Measurements from ENCODE around the gene BET1L. TPM values are rescaled to one million over a fixed set of nuclear protein-coding genes. Genes with fewer than 3 reads are reported as not detected.

The BET1L gene
- total RNA-seq, 1 donor from 2014 or later, result 73.2 TPM

DNA sequence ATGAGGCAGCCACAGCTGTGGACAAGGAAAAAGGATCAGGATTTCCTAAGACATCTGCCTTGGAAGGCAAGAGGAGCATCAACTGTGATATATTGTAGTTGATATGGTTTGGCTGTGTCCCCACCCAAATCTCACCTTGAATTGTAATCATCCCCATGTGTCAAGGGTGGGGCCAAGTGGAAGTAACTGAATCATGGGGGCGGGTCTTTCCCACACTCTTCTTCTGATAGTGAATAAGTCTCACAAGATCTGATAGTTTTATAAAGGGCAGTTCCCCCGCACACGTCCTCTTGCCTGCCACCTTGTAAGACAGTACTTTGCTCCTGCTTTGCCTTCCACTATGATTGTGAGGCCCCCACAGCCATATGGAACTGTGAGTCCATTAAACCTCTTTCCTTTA is 10.5 kb upstream of the BET1L start:
- no peak overlapping the region for H3K4me3 Mint-ChIP-seq (ENCODE audit: unreplicated experiment)
- no peak for DNase-seq (ENCODE audit: low read depth)
- Histone ChIP-seq H3K27me3 (ENCODE audit: insufficient read depth, low read length) (no peaks in the 10 kb centered on the region), H3K4me3 (ENCODE audit: insufficient read depth, low read depth, low read length) (no peak overlapping the region), H3K27ac (ENCODE audit: low read depth, low read length) (no peak overlapping the region), H3K4me1 (ENCODE audit: insufficient read depth, low read length) (no peaks in the 10 kb centered on the region), H3K9me3 (ENCODE audit: insufficient read depth, low read depth, low read length) (no peaks in the 10 kb centered on the region), H3K79me2 (ENCODE audit: insufficient read depth, low read length) (peaks cover 9% of the 10 kb centered on the region), H4K20me1 (ENCODE audit: insufficient read depth, low read length) (peaks cover 35% of the 10 kb centered on the region), H3K4me2 (ENCODE audit: low read length) (no peak overlapping the region), H2AFZ (ENCODE audit: low read depth, low read length) (no peak overlapping the region), H3K36me3 (ENCODE audit: insufficient read depth, low read length) (peaks cover 29% of the 10 kb centered on the region), H3K9ac (ENCODE audit: low read length) (no peak overlapping the region)
- no peak for TF ChIP-seq EZH2 (IDR thresholded peaks at IDR 0.05; ENCODE audit: insufficient read depth, low read length)
- TF ChIP-seq, protein P1, sequence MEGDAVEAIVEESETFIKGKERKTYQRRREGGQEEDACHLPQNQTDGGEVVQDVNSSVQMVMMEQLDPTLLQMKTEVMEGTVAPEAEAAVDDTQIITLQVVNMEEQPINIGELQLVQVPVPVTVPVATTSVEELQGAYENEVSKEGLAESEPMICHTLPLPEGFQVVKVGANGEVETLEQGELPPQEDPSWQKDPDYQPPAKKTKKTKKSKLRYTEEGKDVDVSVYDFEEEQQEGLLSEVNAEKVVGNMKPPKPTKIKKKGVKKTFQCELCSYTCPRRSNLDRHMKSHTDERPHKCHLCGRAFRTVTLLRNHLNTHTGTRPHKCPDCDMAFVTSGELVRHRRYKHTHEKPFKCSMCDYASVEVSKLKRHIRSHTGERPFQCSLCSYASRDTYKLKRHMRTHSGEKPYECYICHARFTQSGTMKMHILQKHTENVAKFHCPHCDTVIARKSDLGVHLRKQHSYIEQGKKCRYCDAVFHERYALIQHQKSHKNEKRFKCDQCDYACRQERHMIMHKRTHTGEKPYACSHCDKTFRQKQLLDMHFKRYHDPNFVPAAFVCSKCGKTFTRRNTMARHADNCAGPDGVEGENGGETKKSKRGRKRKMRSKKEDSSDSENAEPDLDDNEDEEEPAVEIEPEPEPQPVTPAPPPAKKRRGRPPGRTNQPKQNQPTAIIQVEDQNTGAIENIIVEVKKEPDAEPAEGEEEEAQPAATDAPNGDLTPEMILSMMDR (IDR thresholded peaks at IDR 0.05; ENCODE audit: insufficient read depth, low read depth, low read length), result no peak
- H3K4me1 Mint-ChIP-seq (ENCODE audit: low read depth, unreplicated experiment), result peaks cover 16% of the 10 kb centered on the region
- peaks cover 18% of the 10 kb centered on the region for H3K36me3 Mint-ChIP-seq (ENCODE audit: low read depth, unreplicated experiment)
- H3K27me3 Mint-ChIP-seq (ENCODE audit: low read depth, unreplicated experiment), result no peaks in the 10 kb centered on the region
- FAIRE-seq, result no peak
- no peaks in the 10 kb centered on the region for H3K9me3 Mint-ChIP-seq (ENCODE audit: unreplicated experiment)
- no peak overlapping the region for H3K27ac Mint-ChIP-seq (ENCODE audit: unreplicated experiment)

DNA sequence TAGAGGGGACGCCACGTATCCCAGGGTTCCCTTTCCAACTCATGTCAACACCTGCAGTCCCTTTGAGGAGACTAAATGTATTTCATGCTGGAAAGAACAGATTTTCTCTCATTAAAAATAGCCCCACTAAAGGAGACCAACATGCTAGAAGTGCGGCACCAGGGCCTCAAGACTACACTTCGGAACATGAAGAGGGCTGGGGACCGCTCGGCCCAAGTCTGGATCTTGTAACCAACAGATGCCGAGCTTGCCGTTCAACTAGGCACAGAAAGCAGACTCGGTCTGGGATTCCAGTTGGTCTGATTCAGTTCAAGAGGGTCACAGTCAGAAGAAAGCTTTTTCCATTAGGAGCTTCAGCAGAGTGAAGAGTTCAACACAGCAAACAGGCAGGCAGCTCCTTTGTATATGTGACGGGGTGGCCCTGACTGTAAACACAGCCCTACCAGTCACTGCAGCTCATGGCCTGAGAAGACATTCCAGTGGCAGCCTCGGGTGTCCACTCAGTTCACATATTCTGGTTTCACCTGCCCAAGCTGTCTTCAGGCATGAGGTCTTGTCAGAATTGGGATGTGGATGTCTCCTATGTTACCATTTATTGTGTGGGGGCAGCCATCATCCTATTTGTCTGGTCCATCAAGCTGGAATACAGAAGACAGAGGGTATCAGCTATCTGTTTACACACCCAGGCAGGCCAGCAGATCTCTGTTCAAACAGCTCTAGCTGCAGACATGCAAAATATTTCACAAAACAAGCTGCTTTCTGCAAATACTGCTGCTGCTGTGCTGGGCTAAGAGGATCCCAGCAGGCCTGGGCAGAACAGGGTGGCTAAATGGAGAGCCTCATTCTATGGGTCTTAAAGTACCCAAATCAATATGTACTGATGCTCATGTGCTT is 9.1 kb upstream of the BET1L start:
- Histone ChIP-seq H3K27me3 (ENCODE audit: insufficient read depth, low read length) (no peaks in the 10 kb centered on the region), H3K4me2 (ENCODE audit: low read length) (no peak overlapping the region), H3K27ac (ENCODE audit: low read depth, low read length) (no peak overlapping the region), H3K79me2 (ENCODE audit: insufficient read depth, low read length) (peaks cover 23% of the 10 kb centered on the region), H3K36me3 (ENCODE audit: insufficient read depth, low read length) (peaks cover 41% of the 10 kb centered on the region), H3K4me1 (ENCODE audit: insufficient read depth, low read length) (no peaks in the 10 kb centered on the region), H3K9ac (ENCODE audit: low read length) (no peak overlapping the region), H3K9me3 (ENCODE audit: insufficient read depth, low read depth, low read length) (no peaks in the 10 kb centered on the region), H4K20me1 (ENCODE audit: insufficient read depth, low read length) (peaks cover 49% of the 10 kb centered on the region), H3K4me3 (ENCODE audit: insufficient read depth, low read depth, low read length) (no peak overlapping the region), H2AFZ (ENCODE audit: low read depth, low read length) (no peak overlapping the region)
- Mint-ChIP-seq H3K4me1 (ENCODE audit: low read depth, unreplicated experiment) (peaks cover 26% of the 10 kb centered on the region), H3K27ac (ENCODE audit: unreplicated experiment) (peak overlapping the region; percentile 62), H3K9me3 (ENCODE audit: unreplicated experiment) (no peaks in the 10 kb centered on the region), H3K4me3 (ENCODE audit: unreplicated experiment) (no peak overlapping the region), H3K36me3 (ENCODE audit: low read depth, unreplicated experiment) (peaks cover 17% of the 10 kb centered on the region), H3K27me3 (ENCODE audit: low read depth, unreplicated experiment) (no peaks in the 10 kb centered on the region)
- FAIRE-seq (no peak), DNase-seq (ENCODE audit: low read depth) (no peak)
- no peak for TF ChIP-seq EZH2 (IDR thresholded peaks at IDR 0.05; ENCODE audit: insufficient read depth, low read length)
- TF ChIP-seq, protein P1 (IDR thresholded peaks at IDR 0.05; ENCODE audit: insufficient read depth, low read depth, low read length), result no peak

DNA sequence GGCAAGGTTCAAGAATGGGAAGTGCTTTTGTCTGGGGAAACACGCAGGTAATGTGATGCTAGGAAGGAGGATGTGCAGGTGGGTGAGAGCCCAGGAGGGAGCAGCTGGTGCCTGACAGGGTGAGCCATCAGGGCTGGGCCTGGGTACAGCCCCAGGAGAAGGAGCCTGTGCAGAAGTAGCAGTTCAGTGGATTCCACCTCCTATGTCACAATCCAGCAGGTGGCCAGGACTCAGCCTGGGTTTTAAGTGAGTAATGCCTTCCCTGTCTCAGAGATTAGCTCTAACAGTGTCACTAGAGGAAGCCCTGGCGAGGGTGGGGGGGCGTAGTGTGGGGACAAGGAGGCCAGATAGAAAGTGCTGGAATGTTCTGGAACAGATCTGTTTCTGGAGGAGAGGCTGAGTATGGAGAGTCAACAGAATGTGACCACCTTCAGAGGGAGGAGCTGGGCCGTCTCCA is 8.4 kb upstream of the BET1L start:
- Mint-ChIP-seq H3K4me1 (ENCODE audit: low read depth, unreplicated experiment) (peaks cover 33% of the 10 kb centered on the region), H3K9me3 (ENCODE audit: unreplicated experiment) (no peaks in the 10 kb centered on the region), H3K27ac (ENCODE audit: unreplicated experiment) (peak overlapping the region; percentile 62), H3K36me3 (ENCODE audit: low read depth, unreplicated experiment) (peaks cover 17% of the 10 kb centered on the region), H3K27me3 (ENCODE audit: low read depth, unreplicated experiment) (no peaks in the 10 kb centered on the region), H3K4me3 (ENCODE audit: unreplicated experiment) (no peak overlapping the region)
- peaks cover 30% of the 10 kb centered on the region for H3K79me2 ChIP-seq (ENCODE audit: insufficient read depth, low read length)
- peaks cover 47% of the 10 kb centered on the region for H3K36me3 ChIP-seq (ENCODE audit: insufficient read depth, low read length)
- DNase-seq (ENCODE audit: low read depth) (no peak), FAIRE-seq (no peak)
- TF ChIP-seq, protein P1 (IDR thresholded peaks at IDR 0.05; ENCODE audit: insufficient read depth, low read depth, low read length), result no peak
- TF ChIP-seq EZH2 (IDR thresholded peaks at IDR 0.05; ENCODE audit: insufficient read depth, low read length), result no peak
- no peaks in the 10 kb centered on the region for H3K9me3 ChIP-seq (ENCODE audit: insufficient read depth, low read depth, low read length)
- peaks cover 56% of the 10 kb centered on the region for H4K20me1 ChIP-seq (ENCODE audit: insufficient read depth, low read length)
- no peak overlapping the region for H2AFZ ChIP-seq (ENCODE audit: low read depth, low read length)
- no peak overlapping the region for H3K27ac ChIP-seq (ENCODE audit: low read depth, low read length)
- H3K9ac ChIP-seq (ENCODE audit: low read length), result no peak overlapping the region
- no peaks in the 10 kb centered on the region for H3K27me3 ChIP-seq (ENCODE audit: insufficient read depth, low read length)
- no peak overlapping the region for H3K4me3 ChIP-seq (ENCODE audit: insufficient read depth, low read depth, low read length)
- H3K4me2 ChIP-seq (ENCODE audit: low read length), result no peak overlapping the region
- H3K4me1 ChIP-seq (ENCODE audit: insufficient read depth, low read length), result peaks cover 7% of the 10 kb centered on the region

Measured in astrocyte (in vitro differentiated cells and primary cell).